ENCODE measurements around the gene PPP2R3A.

PPP2R3A gene

GRCh38 chr3:135965506-135966270 is at the start of gene PPP2R3A:
PPP2R3A (plus strand) TSS chr3:135965728; CDS start chr3:136001499, 35,771 bp downstream.
- Histone ChIP-seq H3K9me3 (ENCODE audit: insufficient read depth, low read length, severe bottlenecking) (no peaks in the 10 kb centered on the region), H3K4me3 (ENCODE audit: low read depth in 1 of 2, low read length in 2 of 2) (no peak within 1 kb of the TSS), H4K20me1 (ENCODE audit: insufficient read depth, low read length) (no peaks in the 10 kb centered on the region), H3K27me3 (ENCODE audit: insufficient read depth, low read length, poor library complexity) (no peaks in the 10 kb centered on the region), H3K36me3 (ENCODE audit: insufficient read depth, low read length) (no peaks in the 10 kb centered on the region), H3K79me2 (ENCODE audit: insufficient read depth, low read length) (no peaks in the 10 kb centered on the region), H3K4me1 (ENCODE audit: insufficient read depth, low read length) (no peaks in the 10 kb centered on the region), H3K4me2 (ENCODE audit: insufficient read depth, low read length) (no peak within 1 kb of the TSS), H3K27ac (ENCODE audit: low read length) (no peak within 1 kb of the TSS), H2AFZ (ENCODE audit: low read depth, low read length) (no peak within 1 kb of the TSS), H3K9ac (ENCODE audit: low read depth, low read length) (no peak within 1 kb of the TSS)
- TF ChIP-seq EZH2 (IDR thresholded peaks at IDR 0.05; ENCODE audit: borderline replicate concordance, low read depth, low read length, severe bottlenecking): no peak
- TF ChIP-seq CTCF (IDR thresholded peaks at IDR 0.05; ENCODE audit: borderline replicate concordance, extremely low read depth, low read length, poor library complexity, severe bottlenecking): no peak
- no peak for DNase-seq
- ATAC-seq (ENCODE audit: insufficient read depth, low read depth): no peak

- H3K27me3 ChIP-seq (ENCODE audit: insufficient read depth, low read length, poor library complexity): peaks cover 9% of the 10 kb centered on the region
- H3K9me3 ChIP-seq (ENCODE audit: insufficient read depth, low read length, severe bottlenecking): no peaks in the 10 kb centered on the region
- H3K9ac ChIP-seq (ENCODE audit: low read depth, low read length): no peak overlapping the region
- H3K27ac ChIP-seq (ENCODE audit: low read length): no peak overlapping the region
- ATAC-seq (ENCODE audit: insufficient read depth, low read depth): no peak
- no peak for DNase-seq
- H2AFZ ChIP-seq (ENCODE audit: low read depth, low read length): no peak overlapping the region
- H3K4me2 ChIP-seq (ENCODE audit: insufficient read depth, low read length): no peak overlapping the region
- no peaks in the 10 kb centered on the region for H3K36me3 ChIP-seq (ENCODE audit: insufficient read depth, low read length)
- no peaks in the 10 kb centered on the region for H4K20me1 ChIP-seq (ENCODE audit: insufficient read depth, low read length)
- H3K4me3 ChIP-seq (ENCODE audit: low read depth in 1 of 2, low read length in 2 of 2): no peak overlapping the region
- no peaks in the 10 kb centered on the region for H3K79me2 ChIP-seq (ENCODE audit: insufficient read depth, low read length)
- TF ChIP-seq EZH2 (IDR thresholded peaks at IDR 0.05; ENCODE audit: borderline replicate concordance, low read depth, low read length, severe bottlenecking) (no peak), CTCF (IDR thresholded peaks at IDR 0.05; ENCODE audit: borderline replicate concordance, extremely low read depth, low read length, poor library complexity, severe bottlenecking) (no peak)
- no peaks in the 10 kb centered on the region for H3K4me1 ChIP-seq (ENCODE audit: insufficient read depth, low read length)
Observed at GRCh38 chr3:135916310-135916709, 49.2 kb upstream of the PPP2R3A start.

- Histone ChIP-seq H3K27me3 (ENCODE audit: insufficient read depth, low read length, poor library complexity) (peaks cover 9% of the 10 kb centered on the region), H3K36me3 (ENCODE audit: insufficient read depth, low read length) (no peaks in the 10 kb centered on the region), H2AFZ (ENCODE audit: low read depth, low read length) (no peak overlapping the region), H4K20me1 (ENCODE audit: insufficient read depth, low read length) (no peaks in the 10 kb centered on the region), H3K4me2 (ENCODE audit: insufficient read depth, low read length) (no peak overlapping the region), H3K4me3 (ENCODE audit: low read depth in 1 of 2, low read length in 2 of 2) (no peak overlapping the region), H3K27ac (ENCODE audit: low read length) (no peak overlapping the region), H3K4me1 (ENCODE audit: insufficient read depth, low read length) (no peaks in the 10 kb centered on the region), H3K9ac (ENCODE audit: low read depth, low read length) (no peak overlapping the region), H3K79me2 (ENCODE audit: insufficient read depth, low read length) (no peaks in the 10 kb centered on the region), H3K9me3 (ENCODE audit: insufficient read depth, low read length, severe bottlenecking) (no peaks in the 10 kb centered on the region)
- TF ChIP-seq CTCF (IDR thresholded peaks at IDR 0.05; ENCODE audit: borderline replicate concordance, extremely low read depth, low read length, poor library complexity, severe bottlenecking) (no peak), EZH2 (IDR thresholded peaks at IDR 0.05; ENCODE audit: borderline replicate concordance, low read depth, low read length, severe bottlenecking) (no peak)
- DNase-seq (no peak), ATAC-seq (ENCODE audit: insufficient read depth, low read depth) (no peak)
Observed at GRCh38 chr3:135917076-135917475, 48.5 kb upstream of the PPP2R3A start.
